ENCODE measurements around the gene TMEM62.
"Not testable (repeated sequence)": the region's sequence is repeated elsewhere in the genome, so short reads cannot be mapped to it uniquely, and the experiment has no call there.

The TMEM62 gene

GRCh38 chr15:43153269-43153668, 19.9 kb downstream of the TMEM62 start:
- no peak for DNase-seq (ENCODE audit: extremely low read depth, low read depth)
- TF ChIP-seq CTCF (IDR thresholded peaks at IDR 0.05; ENCODE audit: low read depth, low read length), result no peak

GRCh38 chr15:43165801-43166325, 32.5 kb downstream of the TMEM62 start:
- no peak for TF ChIP-seq CTCF (IDR thresholded peaks at IDR 0.05; ENCODE audit: low read depth, low read length)
- no peak for DNase-seq (ENCODE audit: extremely low read depth, low read depth)

GRCh38 chr15:43167261-43167660, 33.9 kb downstream of the TMEM62 start:
- not testable (repeated sequence) for DNase-seq (ENCODE audit: extremely low read depth, low read depth)

- TF ChIP-seq CTCF (IDR thresholded peaks at IDR 0.05; ENCODE audit: low read depth, low read length), result no peak
- no peak for DNase-seq (ENCODE audit: extremely low read depth, low read depth)
Measured at GRCh38 chr15:43168192-43169107, 35.1 kb downstream of the TMEM62 start.

GRCh38 chr15:43169888-43170287, 36.5 kb downstream of the TMEM62 start:
- TF ChIP-seq CTCF (IDR thresholded peaks at IDR 0.05; ENCODE audit: low read depth, low read length), result no peak
- DNase-seq (ENCODE audit: extremely low read depth, low read depth), result no peak

- not testable (repeated sequence) for DNase-seq (ENCODE audit: extremely low read depth, low read depth)
Measured at GRCh38 chr15:43175656-43176309, 42.4 kb downstream of the TMEM62 start.

GRCh38 chr15:43177147-43177546, 43.8 kb downstream of the TMEM62 start:
- not testable (repeated sequence) for DNase-seq (ENCODE audit: extremely low read depth, low read depth)

- TF ChIP-seq CTCF (IDR thresholded peaks at IDR 0.05; ENCODE audit: low read depth, low read length), result no peak
- no peak for DNase-seq (ENCODE audit: extremely low read depth, low read depth)
Measured at GRCh38 chr15:43183270-43183669, 49.9 kb downstream of the TMEM62 start.

All from AG09319 (cell line).